Liver (tissue), 9 donors: ENCODE measurements around the gene DRG2. TPM values are rescaled to one million over a fixed set of nuclear protein-coding genes. Genes with fewer than 3 reads are reported as not detected.

ENCODE experiments used
- DNase-seq: peaks from one replicate; pipeline ENCODE4 v3.0.0-alpha.2; 2017; ENCODE audit warnings: low spot score
- H3K27ac ChIP-seq, 2 donors: one replicate each; pipeline ENCODE4 v1.7.0; 2013; ENCODE audit warnings: inconsistent platforms in 2 of 2, low read length in 2 of 2, control low read depth in 1 of 2, low read depth in 1 of 2, mild to moderate bottlenecking in 1 of 2
- H3K27me3 ChIP-seq, 4 donors: one replicate each; pipeline versions ENCODE4 v1.6.1 to v1.7.0; 2013; ENCODE audit warnings: low read length in 3 of 4, inconsistent platforms in 1 of 4, mild to moderate bottlenecking in 1 of 4, moderate library complexity in 1 of 4; ENCODE audit not compliant: control insufficient read depth in 4 of 4, insufficient read depth in 4 of 4
- H3K36me3 ChIP-seq, 4 donors: one replicate each; pipeline versions ENCODE4 v1.6.1 to v1.7.0; 2013; ENCODE audit warnings: low read length in 3 of 4, mild to moderate bottlenecking in 3 of 4, low read depth in 1 of 4, moderate library complexity in 1 of 4; ENCODE audit not compliant: control insufficient read depth in 4 of 4, insufficient read depth in 3 of 4
- H3K4me1 ChIP-seq, 4 donors: one replicate each; pipeline versions ENCODE4 v1.6.1 to v1.7.0; 2013; ENCODE audit warnings: low read length in 3 of 4, mild to moderate bottlenecking in 3 of 4, moderate library complexity in 1 of 4; ENCODE audit not compliant: control insufficient read depth in 4 of 4, insufficient read depth in 4 of 4
- H3K4me3 ChIP-seq, 3 donors: one replicate each; pipeline versions ENCODE4 v1.6.1 to v1.7.0; 2013; ENCODE audit warnings: low read length in 3 of 3, control low read depth in 1 of 3, low read depth in 1 of 3, mild to moderate bottlenecking in 1 of 3
- H3K9ac ChIP-seq, 2 donors: one replicate each; pipeline ENCODE4 v1.7.0; 2013; ENCODE audit warnings: low read length in 2 of 2, mild to moderate bottlenecking in 2 of 2, moderate library complexity in 2 of 2, control low read depth in 1 of 2, low read depth in 1 of 2
- H3K9me3 ChIP-seq, 4 donors: one replicate each; pipeline versions ENCODE4 v1.6.1 to v1.7.0; 2013; ENCODE audit warnings: low read length in 3 of 4; ENCODE audit not compliant: control insufficient read depth in 4 of 4
- ATF3 ChIP-seq: IDR thresholded peaks from 2 replicates; pipeline ENCODE4 v1.6.1; 2016; ENCODE audit warnings: antibody characterized with exemption
- CTCF ChIP-seq: fragments of 150-350 bp; IDR thresholded peaks from 2 replicates; pipeline ENCODE4 v1.5.1; 2017; ENCODE audit warnings: improper control_type of control experiment, low read depth, low read length; ENCODE audit not compliant: missing input control
- EGR1 ChIP-seq, 2 donors: IDR thresholded peaks; 2 replicates each; pipeline ENCODE4 v1.6.1; 2016 to 2018; ENCODE audit warnings: antibody characterized with exemption in 2 of 2, low read depth in 2 of 2
- FOXA1 ChIP-seq: IDR thresholded peaks from 2 replicates; pipeline ENCODE4 v1.6.1; 2016; ENCODE audit warnings: antibody characterized with exemption
- FOXA2 ChIP-seq: IDR thresholded peaks from 2 replicates; pipeline ENCODE4 v1.6.1; 2016; ENCODE audit warnings: antibody characterized with exemption
- GABPA ChIP-seq, 2 donors: IDR thresholded peaks in 1 of 2; conservative IDR thresholded peaks in 1 of 2; 2 replicates each; pipeline ENCODE4 v1.6.1; 2016; ENCODE audit warnings: antibody characterized with exemption in 2 of 2, mild to moderate bottlenecking in 1 of 2, moderate library complexity in 1 of 2
- HNF4A ChIP-seq, 2 donors: conservative IDR thresholded peaks; 2 replicates each; pipeline ENCODE4 v1.6.1; 2016; ENCODE audit warnings: antibody characterized with exemption in 2 of 2, mild to moderate bottlenecking in 2 of 2
- HNF4G ChIP-seq: IDR thresholded peaks from 2 replicates; pipeline ENCODE4 v1.6.1; 2016; ENCODE audit warnings: antibody characterized with exemption
- JUND ChIP-seq, 2 donors: IDR thresholded peaks; 2 replicates each; pipeline ENCODE4 v1.6.1; 2016; ENCODE audit warnings: antibody characterized with exemption in 2 of 2
- MAX ChIP-seq: IDR thresholded peaks from 2 replicates; pipeline ENCODE4 v1.6.1; 2016; ENCODE audit warnings: antibody characterized with exemption
- NR2F2 ChIP-seq: IDR thresholded peaks from 2 replicates; pipeline ENCODE4 v1.6.1; 2016; ENCODE audit warnings: antibody characterized with exemption
- RAD21 ChIP-seq, 2 donors: IDR thresholded peaks; 2 replicates each; pipeline ENCODE4 v1.6.1; 2016; ENCODE audit warnings: antibody characterized with exemption in 2 of 2, mild to moderate bottlenecking in 2 of 2
- REST ChIP-seq: IDR thresholded peaks from 2 replicates; pipeline ENCODE4 v1.6.1; 2016; ENCODE audit warnings: antibody characterized with exemption, mild to moderate bottlenecking
- RXRA ChIP-seq, 2 donors: IDR thresholded peaks; 2 replicates each; pipeline ENCODE4 v1.6.1; 2017 to 2018; ENCODE audit warnings: antibody characterized with exemption in 2 of 2, mild to moderate bottlenecking in 1 of 2
- SP1 ChIP-seq: IDR thresholded peaks from 2 replicates; pipeline ENCODE4 v1.6.1; 2018; ENCODE audit warnings: antibody characterized with exemption, mild to moderate bottlenecking
- TAF1 ChIP-seq: conservative IDR thresholded peaks from 2 replicates; pipeline ENCODE4 v1.6.1; 2016; ENCODE audit warnings: antibody characterized with exemption, mild to moderate bottlenecking
- YY1 ChIP-seq: IDR thresholded peaks from 2 replicates; pipeline ENCODE4 v1.6.1; 2016; ENCODE audit warnings: antibody characterized with exemption, mild to moderate bottlenecking
- ZBTB33 ChIP-seq: IDR thresholded peaks from 2 replicates; pipeline ENCODE4 v1.6.1; 2016; ENCODE audit warnings: antibody characterized with exemption
- WGBS: extraction: QIAGEN DNeasy Blood & Tissue Kit; methylation state at CpG from one replicate; pipeline ENCODE4 v1.1.7; 2013; 5-methylcytosine and 5-hydroxymethylcytosine counted together
- polyA plus RNA-seq, 2 donors: library from polyadenylated mRNA; stranded (reverse) in 1 of 2; unstranded in 1 of 2; fragments of 200-250 nt in 1 of 2; fragments of >200 nt in 1 of 2; fragmentation: Nextera tagmentation in 1 of 2; extraction: Ambion mirVana in 1 of 2; gene quantifications; one replicate each; pipeline versions ENCODE4 v1.2.1 to v1.2.3, GENCODE V29; 2013 to 2015
- total RNA-seq, 2 donors: library from RNA; depleted of rRNA; stranded (reverse); fragments of >200 nt; gene quantifications; one replicate each; pipeline ENCODE4 v1.2.3, GENCODE V29; 2014
- donor health status: healthy.
- donor health status: healthy.
- donor health status: healthy.
- donor health status: healthy.
- donor health status: healthy.

The DRG2 gene
- total and polyA plus RNA-seq, 4 donors: 10.9 to 24.9 (median 18.6) TPM

GRCh38 chr17:18069101-18069500 lies 18.6 kb upstream of the DRG2 start:
- Histone ChIP-seq H3K9ac (no peak overlapping the region), H3K36me3 (peaks cover 4 to 23% (median 9%) of the 10 kb centered on the region in 4 donors), H3K4me1 (no peaks in the 10 kb centered on the region), H3K27me3 (no peaks in the 10 kb centered on the region), H3K27ac (no peak overlapping the region), H3K9me3 (no peaks in the 10 kb centered on the region), H3K4me3 (no peak overlapping the region)
- no peak for DNase-seq
- no peak for TF ChIP-seq GABPA (IDR thresholded peaks at IDR 0.05 in 1 of 2, conservative IDR thresholded peaks at IDR 0.05 in 1 of 2)
- TF ChIP-seq RAD21 (IDR thresholded peaks at IDR 0.05): no peak
- no peak for TF ChIP-seq TAF1
- no peak for TF ChIP-seq SP1
- no peak for TF ChIP-seq HNF4G
- TF ChIP-seq ZBTB33: no peak
- no peak for TF ChIP-seq MAX
- TF ChIP-seq NR2F2: no peak
- TF ChIP-seq ATF3: no peak
- TF ChIP-seq REST: no peak
- 96% methylated on average over 2 of the region's 2 CpGs for WGBS

- Histone ChIP-seq H3K9ac (no peak overlapping the region), H3K9me3 (no peaks in the 10 kb centered on the region), H3K36me3 (peaks cover 0 to 8% (median under 1%) of the 10 kb centered on the region in 4 donors), H3K27ac (no peak overlapping the region), H3K4me3 (no peak overlapping the region), H3K4me1 (no peaks in the 10 kb centered on the region), H3K27me3 (no peaks in the 10 kb centered on the region)
- no peak for DNase-seq
- WGBS: 41% methylated on average over 8 of the region's 8 CpGs
- TF ChIP-seq EGR1 (IDR thresholded peaks at IDR 0.05; ENCODE audit: low read depth in 2 of 2) (no peak), YY1 (no peak), FOXA1 (no peak), FOXA2 (no peak), GABPA (IDR thresholded peaks at IDR 0.05 in 1 of 2, conservative IDR thresholded peaks at IDR 0.05 in 1 of 2) (no peak), REST (no peak), SP1 (no peak), CTCF (no peak), ATF3 (no peak), NR2F2 (no peak), RXRA (IDR thresholded peaks at IDR 0.05) (no peak), JUND (IDR thresholded peaks at IDR 0.05) (no peak), HNF4A (conservative IDR thresholded peaks at IDR 0.05) (no peak), MAX (no peak), HNF4G (no peak), RAD21 (IDR thresholded peaks at IDR 0.05) (no peak)
Observed at GRCh38 chr17:18070861-18071340, 16.8 kb upstream of the DRG2 start.
